ENCODE results near the gene ATP6V1G1. TPM values are rescaled to one million over a fixed set of nuclear protein-coding genes. Genes with fewer than 3 reads are reported as not detected.

ATP6V1G1 gene
- total and polyA plus RNA-seq, 5 donors from 2014 or later, result 111 to 357 (median 333) TPM

DNA sequence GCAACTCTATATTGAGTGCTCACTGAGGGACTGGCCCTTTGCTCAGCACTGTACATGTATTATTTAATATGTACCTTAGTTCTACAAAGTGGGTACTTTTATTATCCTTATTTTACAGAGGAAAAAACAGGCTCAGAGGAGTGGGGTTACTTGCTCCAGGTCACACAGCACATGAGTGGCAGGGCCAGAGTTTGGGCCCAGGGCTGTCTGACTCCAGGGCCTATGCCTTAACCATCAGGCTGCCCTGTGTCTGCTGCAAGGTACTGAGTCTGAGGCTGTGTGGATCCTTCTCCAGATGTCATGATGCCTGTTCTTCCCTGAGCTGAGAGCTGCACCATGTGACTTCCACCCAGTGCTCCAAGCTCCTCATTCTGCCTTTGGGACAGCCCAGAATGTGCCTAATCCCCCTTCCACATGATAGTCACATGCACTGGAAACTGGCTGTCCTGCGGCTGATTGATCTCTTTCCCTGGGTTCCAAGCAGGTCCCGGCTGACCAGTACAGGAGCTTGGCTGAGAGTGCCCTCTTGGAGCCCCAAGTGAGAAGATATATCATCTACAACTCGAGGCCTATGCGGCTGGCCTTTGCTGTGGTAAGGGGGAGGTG, 38.9 kb downstream of the ATP6V1G1 start:
- Histone ChIP-seq H3K27me3 (ENCODE audit: control insufficient read depth, insufficient read depth, low read length) (no peaks in the 10 kb centered on the region), H3K36me3 (ENCODE audit: control insufficient read depth, insufficient read depth, low read length) (peaks cover 50% of the 10 kb centered on the region), H3K4me1 (ENCODE audit: control insufficient read depth, insufficient read depth, low read length, poor library complexity, severe bottlenecking) (no peaks in the 10 kb centered on the region), H3K27ac (ENCODE audit: insufficient read depth, low read length, poor library complexity, severe bottlenecking) (no peak overlapping the region), H3K9me3 (ENCODE audit: control insufficient read depth in 2 of 2, low read length in 2 of 2) (no peaks in the 10 kb centered on the region), H3K4me3 (ENCODE audit: low read depth, low read length) (no peak overlapping the region)
- Mint-ChIP-seq H3K4me1 (peaks cover 2 to 10% (median 5%) of the 10 kb centered on the region in 4 donors), H3K27ac (no peak overlapping the region), H3K27me3 (no peaks in the 10 kb centered on the region), H3K9me3 (peaks cover 0 to 1% (median 0%) of the 10 kb centered on the region in 7 donors), H3K4me3 (no peak overlapping the region), H3K36me3 (peaks cover 44% of the 10 kb centered on the region)
- DNase-seq, result no peak
- ATAC-seq (ENCODE audit: low read depth in 2 of 2), result no peak

GRCh38 chr9:114627553-114627952, 40.0 kb downstream of the ATP6V1G1 start:
- no peak for DNase-seq

DNA sequence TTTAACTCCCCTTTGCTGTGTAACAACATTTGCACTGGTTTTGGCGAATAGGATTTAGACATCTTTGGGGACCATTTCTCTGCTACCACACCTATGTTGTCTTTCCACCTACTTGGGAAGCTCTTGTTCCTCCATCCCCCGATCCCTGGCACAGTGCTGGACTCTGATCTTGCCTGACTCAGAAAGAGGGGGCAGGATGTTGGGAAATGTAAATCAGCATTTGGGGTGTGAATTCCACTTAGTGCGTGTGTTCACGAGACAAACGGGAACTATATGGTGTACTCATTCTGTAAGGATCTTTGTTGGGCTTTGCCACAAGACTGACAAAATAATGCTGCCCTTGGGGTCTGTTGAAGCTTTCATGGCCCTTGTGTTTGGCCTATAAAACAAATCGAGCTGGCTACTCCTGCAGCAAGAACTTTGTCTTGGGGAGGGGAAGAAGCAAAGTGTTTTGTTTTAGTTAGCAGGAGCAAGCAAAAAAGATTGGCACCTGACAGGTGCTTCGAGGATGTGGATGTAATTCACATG, 42.1 kb downstream of the ATP6V1G1 start:
- Histone ChIP-seq H3K9me3 (ENCODE audit: control insufficient read depth in 2 of 2, low read length in 2 of 2) (no peaks in the 10 kb centered on the region), H3K36me3 (ENCODE audit: control insufficient read depth, insufficient read depth, low read length) (peaks cover 70% of the 10 kb centered on the region), H3K27ac (ENCODE audit: insufficient read depth, low read length, poor library complexity, severe bottlenecking) (no peak overlapping the region), H3K27me3 (ENCODE audit: control insufficient read depth, insufficient read depth, low read length) (no peaks in the 10 kb centered on the region), H3K4me3 (ENCODE audit: low read depth, low read length) (no peak overlapping the region), H3K4me1 (ENCODE audit: control insufficient read depth, insufficient read depth, low read length, poor library complexity, severe bottlenecking) (no peaks in the 10 kb centered on the region)
- no peak for ATAC-seq (ENCODE audit: low read depth in 2 of 2)
- H3K27me3 Mint-ChIP-seq, result no peaks in the 10 kb centered on the region
- peaks cover 42% of the 10 kb centered on the region for H3K36me3 Mint-ChIP-seq
- peaks cover 0 to 1% (median 0%) of the 10 kb centered on the region in 7 donors for H3K9me3 Mint-ChIP-seq
- peaks cover 0 to 4% (median 0%) of the 10 kb centered on the region in 4 donors for H3K4me1 Mint-ChIP-seq
- peak overlapping the region in 2 of 3 donors; percentile 20 to 79 for H3K27ac Mint-ChIP-seq
- no peak overlapping the region for H3K4me3 Mint-ChIP-seq
- no peak for DNase-seq

More at GRCh38 chr9:114627553-114627952, 40.0 kb downstream of the ATP6V1G1 start:
- H3K27me3 ChIP-seq (ENCODE audit: control insufficient read depth, insufficient read depth, low read length), result no peaks in the 10 kb centered on the region
- H3K4me1 ChIP-seq (ENCODE audit: control insufficient read depth, insufficient read depth, low read length, poor library complexity, severe bottlenecking), result no peaks in the 10 kb centered on the region
- Mint-ChIP-seq H3K4me1 (peaks cover 0 to 5% (median 2%) of the 10 kb centered on the region in 4 donors), H3K36me3 (peaks cover 42% of the 10 kb centered on the region), H3K4me3 (no peak overlapping the region), H3K27ac (no peak overlapping the region), H3K9me3 (peaks cover 0 to 1% (median 0%) of the 10 kb centered on the region in 7 donors), H3K27me3 (no peaks in the 10 kb centered on the region)
- no peak overlapping the region for H3K4me3 ChIP-seq (ENCODE audit: low read depth, low read length)
- peaks cover 60% of the 10 kb centered on the region for H3K36me3 ChIP-seq (ENCODE audit: control insufficient read depth, insufficient read depth, low read length)
- no peak for ATAC-seq (ENCODE audit: low read depth in 2 of 2)
- no peaks in the 10 kb centered on the region for H3K9me3 ChIP-seq (ENCODE audit: control insufficient read depth in 2 of 2, low read length in 2 of 2)
- H3K27ac ChIP-seq (ENCODE audit: insufficient read depth, low read length, poor library complexity, severe bottlenecking), result no peak overlapping the region

DNA sequence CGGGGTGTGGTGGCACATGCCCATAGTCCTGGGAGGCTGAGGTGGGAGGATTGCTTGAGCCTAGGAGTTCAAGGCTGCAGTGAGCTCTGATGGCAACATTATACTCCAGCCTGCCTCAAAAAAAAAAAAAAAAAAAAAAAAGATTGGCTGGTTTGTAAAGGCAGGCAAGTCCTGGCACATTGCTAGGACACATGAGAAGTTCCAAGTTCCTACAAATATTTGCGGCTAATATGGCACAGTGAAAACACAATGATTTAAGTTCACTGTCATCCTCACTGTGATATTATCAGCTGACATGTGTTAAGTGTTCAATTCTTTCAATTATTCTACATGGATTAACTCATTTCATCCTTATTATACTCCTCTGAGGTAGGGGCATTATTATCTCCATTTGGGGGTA, 43.6 kb downstream of the ATP6V1G1 start:
- Histone ChIP-seq H3K4me1 (ENCODE audit: control insufficient read depth, insufficient read depth, low read length, poor library complexity, severe bottlenecking) (no peaks in the 10 kb centered on the region), H3K27me3 (ENCODE audit: control insufficient read depth, insufficient read depth, low read length) (no peaks in the 10 kb centered on the region), H3K27ac (ENCODE audit: insufficient read depth, low read length, poor library complexity, severe bottlenecking) (no peak overlapping the region), H3K4me3 (ENCODE audit: low read depth, low read length) (no peak overlapping the region), H3K36me3 (ENCODE audit: control insufficient read depth, insufficient read depth, low read length) (peaks cover 70% of the 10 kb centered on the region), H3K9me3 (ENCODE audit: control insufficient read depth in 2 of 2, low read length in 2 of 2) (no peaks in the 10 kb centered on the region)
- Mint-ChIP-seq H3K36me3 (peaks cover 42% of the 10 kb centered on the region), H3K4me1 (peaks cover 0 to 4% (median under 1%) of the 10 kb centered on the region in 4 donors), H3K9me3 (peaks cover 0 to 1% (median 0%) of the 10 kb centered on the region in 7 donors), H3K27me3 (no peaks in the 10 kb centered on the region), H3K27ac (peak overlapping the region; percentile 44 to 64 (median 62)), H3K4me3 (no peak overlapping the region)
- no peak for DNase-seq
- no peak for ATAC-seq (ENCODE audit: low read depth in 2 of 2)

DNA sequence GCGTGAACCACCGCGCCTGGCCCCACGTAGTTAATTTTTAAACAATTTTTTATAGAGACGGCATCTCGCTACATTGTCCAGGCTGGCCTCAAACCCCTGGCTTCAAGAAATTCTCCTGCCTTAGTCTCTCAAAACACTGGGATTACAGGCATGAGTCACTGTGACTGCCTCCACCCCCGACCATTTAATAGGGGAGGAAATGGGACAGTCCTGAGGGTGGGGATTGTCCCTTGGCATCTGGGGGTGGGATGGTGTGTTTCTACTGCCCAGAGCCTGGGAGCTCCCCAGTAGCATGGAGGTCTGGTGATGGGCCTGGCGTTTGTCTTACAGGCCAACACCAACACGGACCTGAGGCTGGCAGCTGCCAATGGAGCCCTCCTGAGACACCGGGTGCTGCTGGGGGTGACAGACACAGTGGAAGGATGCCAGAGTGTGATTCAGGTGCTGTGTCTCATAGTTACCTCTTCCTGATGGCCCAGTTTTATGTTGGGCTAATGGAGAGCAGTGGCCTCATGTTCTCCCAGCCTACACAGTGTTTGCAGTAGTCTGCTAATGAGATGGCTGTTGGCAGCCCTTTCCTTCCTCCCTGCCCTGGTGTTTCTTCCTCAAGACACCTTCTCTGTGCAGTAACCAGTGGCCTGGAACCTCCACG, 46.0 kb downstream of the ATP6V1G1 start:
- Histone ChIP-seq H3K36me3 (ENCODE audit: control insufficient read depth, insufficient read depth, low read length) (peaks cover 55% of the 10 kb centered on the region), H3K4me1 (ENCODE audit: control insufficient read depth, insufficient read depth, low read length, poor library complexity, severe bottlenecking) (no peaks in the 10 kb centered on the region), H3K9me3 (ENCODE audit: control insufficient read depth in 2 of 2, low read length in 2 of 2) (no peaks in the 10 kb centered on the region), H3K27ac (ENCODE audit: insufficient read depth, low read length, poor library complexity, severe bottlenecking) (no peak overlapping the region), H3K4me3 (ENCODE audit: low read depth, low read length) (no peak overlapping the region), H3K27me3 (ENCODE audit: control insufficient read depth, insufficient read depth, low read length) (no peaks in the 10 kb centered on the region)
- no peaks in the 10 kb centered on the region for H3K27me3 Mint-ChIP-seq
- peaks cover 0 to 4% (median under 1%) of the 10 kb centered on the region in 4 donors for H3K4me1 Mint-ChIP-seq
- peaks cover 0 to 1% (median 0%) of the 10 kb centered on the region in 7 donors for H3K9me3 Mint-ChIP-seq
- H3K36me3 Mint-ChIP-seq, result peaks cover 44% of the 10 kb centered on the region
- peak overlapping the region in 1 of 3 donors; percentile 42 for H3K27ac Mint-ChIP-seq
- DNase-seq (no peak), ATAC-seq (ENCODE audit: low read depth in 2 of 2) (no peak)
- H3K4me3 Mint-ChIP-seq, result no peak overlapping the region

GRCh38 chr9:114634387-114634786, 46.8 kb downstream of the ATP6V1G1 start:
- no peak for DNase-seq
- Mint-ChIP-seq H3K27ac (no peak overlapping the region), H3K4me3 (no peak overlapping the region), H3K36me3 (peaks cover 44% of the 10 kb centered on the region), H3K4me1 (peaks cover 0 to 4% (median under 1%) of the 10 kb centered on the region in 4 donors), H3K9me3 (peaks cover 0 to under 1% (median 0%) of the 10 kb centered on the region in 7 donors), H3K27me3 (no peaks in the 10 kb centered on the region)
- ATAC-seq (ENCODE audit: low read depth in 2 of 2), result no peak
- no peak overlapping the region for H3K27ac ChIP-seq (ENCODE audit: insufficient read depth, low read length, poor library complexity, severe bottlenecking)
- H3K27me3 ChIP-seq (ENCODE audit: control insufficient read depth, insufficient read depth, low read length), result no peaks in the 10 kb centered on the region
- peaks cover 50% of the 10 kb centered on the region for H3K36me3 ChIP-seq (ENCODE audit: control insufficient read depth, insufficient read depth, low read length)
- H3K9me3 ChIP-seq (ENCODE audit: control insufficient read depth in 2 of 2, low read length in 2 of 2), result no peaks in the 10 kb centered on the region
- no peaks in the 10 kb centered on the region for H3K4me1 ChIP-seq (ENCODE audit: control insufficient read depth, insufficient read depth, low read length, poor library complexity, severe bottlenecking)
- H3K4me3 ChIP-seq (ENCODE audit: low read depth, low read length), result no peak overlapping the region

GRCh38 chr9:114638404-114638803, 50.8 kb downstream of the ATP6V1G1 start:
- Histone ChIP-seq H3K27ac (ENCODE audit: insufficient read depth, low read length, poor library complexity, severe bottlenecking) (no peak overlapping the region), H3K4me1 (ENCODE audit: control insufficient read depth, insufficient read depth, low read length, poor library complexity, severe bottlenecking) (no peaks in the 10 kb centered on the region), H3K4me3 (ENCODE audit: low read depth, low read length) (no peak overlapping the region), H3K27me3 (ENCODE audit: control insufficient read depth, insufficient read depth, low read length) (no peaks in the 10 kb centered on the region), H3K36me3 (ENCODE audit: control insufficient read depth, insufficient read depth, low read length) (peaks cover 37% of the 10 kb centered on the region), H3K9me3 (ENCODE audit: control insufficient read depth in 2 of 2, low read length in 2 of 2) (no peaks in the 10 kb centered on the region)
- ATAC-seq (ENCODE audit: low read depth in 2 of 2) (no peak), DNase-seq (no peak)
- no peak overlapping the region for H3K4me3 Mint-ChIP-seq
- no peaks in the 10 kb centered on the region for H3K27me3 Mint-ChIP-seq
- peak overlapping the region in 1 of 3 donors; percentile 36 for H3K27ac Mint-ChIP-seq
- H3K36me3 Mint-ChIP-seq, result peaks cover 36% of the 10 kb centered on the region
- H3K4me1 Mint-ChIP-seq, result peaks cover 0 to 6% (median 1%) of the 10 kb centered on the region in 4 donors
- H3K9me3 Mint-ChIP-seq, result no peaks in the 10 kb centered on the region
